NB4 (cell line): ENCODE data around the gene PCK1.

ENCODE experiments used
- DNase-seq: peaks from one replicate; pipeline ENCODE4 v3.0.0; 2010; ENCODE audit warnings: low read depth
- H3K4me3 ChIP-seq: one replicate; pipeline ENCODE4 v1.5.1; 2011; ENCODE audit warnings: mild to moderate bottlenecking, low read depth, low read length, moderate library complexity
- MYC ChIP-seq: IDR thresholded peaks from 2 replicates; pipeline ENCODE4 v1.6.1; 2011; ENCODE audit warnings: low read depth, low read length
- POLR2A ChIP-seq: IDR thresholded peaks from 2 replicates; pipeline ENCODE4 v1.6.1; 2011; ENCODE audit warnings: mild to moderate bottlenecking; ENCODE audit not compliant: insufficient read length; ENCODE audit errors: extremely low read depth
- TF ChIP-seq, protein P1 (sequence below): IDR thresholded peaks from 2 replicates; pipeline ENCODE4 v1.6.1; 2011; ENCODE audit warnings: low read depth, low read length
- TF ChIP-seq, protein P2 (sequence below): IDR thresholded peaks from one replicate; pipeline ENCODE4 v1.5.1; 2012; ENCODE audit warnings: low read depth, low read length

Gene PCK1

DNA sequence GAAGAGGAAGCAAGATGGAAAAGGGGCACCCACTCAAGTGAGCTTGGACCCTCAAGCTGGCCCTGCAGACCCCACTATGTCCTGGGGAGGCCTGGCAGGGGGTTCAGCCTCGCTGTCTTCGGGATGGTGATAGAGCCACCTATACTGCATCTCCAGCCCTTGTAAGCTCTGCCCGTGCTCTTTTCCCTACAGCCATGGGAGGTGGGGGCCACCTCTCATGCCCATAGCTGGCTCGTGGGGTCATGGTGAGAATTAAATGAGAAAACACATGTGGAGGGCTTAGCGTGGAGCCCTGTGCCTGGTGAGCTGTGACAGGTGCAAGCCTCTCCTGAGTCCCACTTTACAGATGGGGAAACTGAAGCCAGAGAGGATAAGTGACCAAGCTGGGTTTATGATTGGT lies 27.7 kb downstream of the PCK1 start:
- TF ChIP-seq, protein P1, sequence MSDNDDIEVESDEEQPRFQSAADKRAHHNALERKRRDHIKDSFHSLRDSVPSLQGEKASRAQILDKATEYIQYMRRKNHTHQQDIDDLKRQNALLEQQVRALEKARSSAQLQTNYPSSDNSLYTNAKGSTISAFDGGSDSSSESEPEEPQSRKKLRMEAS = no peak
- TF ChIP-seq, protein P2, sequence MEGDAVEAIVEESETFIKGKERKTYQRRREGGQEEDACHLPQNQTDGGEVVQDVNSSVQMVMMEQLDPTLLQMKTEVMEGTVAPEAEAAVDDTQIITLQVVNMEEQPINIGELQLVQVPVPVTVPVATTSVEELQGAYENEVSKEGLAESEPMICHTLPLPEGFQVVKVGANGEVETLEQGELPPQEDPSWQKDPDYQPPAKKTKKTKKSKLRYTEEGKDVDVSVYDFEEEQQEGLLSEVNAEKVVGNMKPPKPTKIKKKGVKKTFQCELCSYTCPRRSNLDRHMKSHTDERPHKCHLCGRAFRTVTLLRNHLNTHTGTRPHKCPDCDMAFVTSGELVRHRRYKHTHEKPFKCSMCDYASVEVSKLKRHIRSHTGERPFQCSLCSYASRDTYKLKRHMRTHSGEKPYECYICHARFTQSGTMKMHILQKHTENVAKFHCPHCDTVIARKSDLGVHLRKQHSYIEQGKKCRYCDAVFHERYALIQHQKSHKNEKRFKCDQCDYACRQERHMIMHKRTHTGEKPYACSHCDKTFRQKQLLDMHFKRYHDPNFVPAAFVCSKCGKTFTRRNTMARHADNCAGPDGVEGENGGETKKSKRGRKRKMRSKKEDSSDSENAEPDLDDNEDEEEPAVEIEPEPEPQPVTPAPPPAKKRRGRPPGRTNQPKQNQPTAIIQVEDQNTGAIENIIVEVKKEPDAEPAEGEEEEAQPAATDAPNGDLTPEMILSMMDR = no peak
- TF ChIP-seq MYC (no peak), POLR2A (no peak)
- DNase-seq = no peak
- H3K4me3 ChIP-seq = no peak overlapping the region

DNA sequence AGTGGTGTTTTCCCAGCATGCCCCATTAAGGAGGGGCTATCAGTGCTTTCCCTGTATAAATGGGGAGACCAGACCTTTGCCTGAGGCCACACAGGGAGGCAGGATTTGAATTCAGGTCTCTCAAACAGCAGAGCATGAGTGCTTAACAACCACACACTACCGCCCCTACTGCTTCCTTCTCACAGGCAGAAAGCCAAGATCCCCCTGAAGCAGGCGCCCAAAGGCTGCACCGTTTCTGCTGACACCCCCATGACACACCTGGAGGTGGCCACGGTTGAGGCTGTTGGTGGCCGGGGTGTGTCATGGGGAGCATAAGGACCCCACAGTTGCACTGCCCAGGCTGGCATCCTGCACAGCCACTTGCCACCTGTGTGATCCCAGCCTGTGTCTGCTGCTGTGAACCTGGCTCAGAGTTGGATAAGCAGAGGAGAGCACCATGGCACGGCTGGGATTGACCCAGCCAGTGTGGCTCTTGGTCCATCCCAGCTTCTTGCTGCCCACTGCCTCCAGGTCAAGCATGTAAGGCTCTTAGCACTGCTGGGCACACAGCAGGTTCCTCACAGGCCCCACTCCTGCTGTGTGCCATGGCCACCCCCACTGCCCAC lies 28.3 kb downstream of the PCK1 start:
- TF ChIP-seq POLR2A (no peak), MYC (no peak)
- TF ChIP-seq, protein P1 = no peak
- TF ChIP-seq, protein P2 = no peak
- H3K4me3 ChIP-seq = no peak overlapping the region
- DNase-seq = no peak

DNA sequence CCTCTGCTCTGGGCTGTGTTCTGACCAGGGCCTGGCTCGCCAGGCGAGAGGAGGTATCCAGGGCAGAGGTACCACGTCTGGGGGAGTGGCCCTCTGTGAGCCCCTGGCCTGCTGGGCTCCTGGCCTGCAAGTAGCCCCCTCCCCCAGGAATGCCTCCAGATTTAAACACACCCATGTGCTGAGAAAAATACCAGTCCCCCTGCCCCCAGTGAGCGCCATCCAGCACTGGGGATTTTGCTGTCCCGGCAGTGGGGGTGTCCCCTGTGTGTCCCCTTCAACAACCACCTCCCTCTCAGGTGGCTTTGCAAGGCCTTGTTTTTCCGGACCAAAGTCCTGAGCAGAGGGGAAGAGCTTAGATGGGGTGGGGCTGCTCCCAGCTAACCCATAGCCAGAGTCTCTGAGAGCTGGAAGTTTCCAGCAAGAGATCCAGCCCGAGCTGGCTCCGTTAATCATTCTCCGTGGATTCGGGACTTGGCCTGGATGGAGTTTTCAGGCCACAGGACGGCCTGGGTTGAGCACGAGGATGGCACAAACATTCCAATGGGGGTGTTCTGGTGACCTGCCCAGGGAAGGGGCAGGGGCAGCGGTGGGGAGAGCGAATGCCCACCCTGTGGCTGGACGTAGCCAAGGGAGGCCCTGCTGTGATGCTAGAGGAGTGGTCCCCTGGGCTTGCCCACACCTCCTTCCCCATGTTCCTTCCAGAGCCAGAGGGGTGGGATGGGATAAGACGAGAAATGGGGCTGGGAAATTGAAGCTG lies 29.0 kb downstream of the PCK1 start:
- DNase-seq = no peak
- TF ChIP-seq, protein P1 = no peak
- TF ChIP-seq, protein P2 = no peak
- TF ChIP-seq POLR2A = no peak
- TF ChIP-seq MYC = no peak
- H3K4me3 ChIP-seq = no peak overlapping the region

DNA sequence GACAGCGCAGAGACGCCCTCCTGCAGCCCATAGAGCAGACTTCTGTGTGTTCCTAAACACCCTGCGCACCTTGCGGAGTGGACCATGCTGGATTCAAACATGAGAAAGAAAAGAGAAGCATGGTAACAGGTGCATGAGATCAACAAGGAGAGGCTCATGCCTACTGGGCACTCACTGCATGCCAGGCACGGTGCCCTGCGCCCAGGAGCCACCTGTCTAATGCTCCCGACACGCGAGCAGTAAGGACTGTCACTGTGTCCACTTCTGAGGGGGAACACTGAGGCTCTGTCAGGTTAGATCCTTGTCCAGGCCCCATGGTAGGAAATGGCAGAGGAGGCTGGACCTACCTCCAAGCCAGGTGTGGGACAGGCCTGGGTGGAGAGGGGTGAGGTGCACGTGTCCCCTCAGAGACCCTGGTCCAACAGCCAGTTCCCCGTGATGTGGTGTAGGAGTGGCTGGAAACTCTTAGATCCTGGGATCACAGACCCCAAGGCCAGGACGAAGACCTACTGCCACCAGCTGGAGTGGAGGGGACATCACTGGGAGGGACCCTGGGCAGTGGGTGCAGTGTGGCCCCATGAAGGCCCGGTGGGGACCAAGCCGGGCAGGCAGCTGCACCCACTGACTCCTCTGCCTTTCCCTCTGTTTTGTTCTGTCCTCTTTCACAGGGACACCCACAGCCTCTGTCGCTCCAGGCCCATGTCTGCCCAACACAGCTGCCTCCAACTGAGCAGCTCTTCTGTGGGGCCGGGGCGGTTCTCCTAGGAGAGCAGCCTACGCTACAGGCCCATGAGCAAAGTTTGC lies 29.8 kb downstream of the PCK1 start:
- TF ChIP-seq MYC = no peak
- TF ChIP-seq, protein P2 = no peak
- TF ChIP-seq POLR2A = no peak
- H3K4me3 ChIP-seq = no peak overlapping the region
- DNase-seq = no peak

DNA sequence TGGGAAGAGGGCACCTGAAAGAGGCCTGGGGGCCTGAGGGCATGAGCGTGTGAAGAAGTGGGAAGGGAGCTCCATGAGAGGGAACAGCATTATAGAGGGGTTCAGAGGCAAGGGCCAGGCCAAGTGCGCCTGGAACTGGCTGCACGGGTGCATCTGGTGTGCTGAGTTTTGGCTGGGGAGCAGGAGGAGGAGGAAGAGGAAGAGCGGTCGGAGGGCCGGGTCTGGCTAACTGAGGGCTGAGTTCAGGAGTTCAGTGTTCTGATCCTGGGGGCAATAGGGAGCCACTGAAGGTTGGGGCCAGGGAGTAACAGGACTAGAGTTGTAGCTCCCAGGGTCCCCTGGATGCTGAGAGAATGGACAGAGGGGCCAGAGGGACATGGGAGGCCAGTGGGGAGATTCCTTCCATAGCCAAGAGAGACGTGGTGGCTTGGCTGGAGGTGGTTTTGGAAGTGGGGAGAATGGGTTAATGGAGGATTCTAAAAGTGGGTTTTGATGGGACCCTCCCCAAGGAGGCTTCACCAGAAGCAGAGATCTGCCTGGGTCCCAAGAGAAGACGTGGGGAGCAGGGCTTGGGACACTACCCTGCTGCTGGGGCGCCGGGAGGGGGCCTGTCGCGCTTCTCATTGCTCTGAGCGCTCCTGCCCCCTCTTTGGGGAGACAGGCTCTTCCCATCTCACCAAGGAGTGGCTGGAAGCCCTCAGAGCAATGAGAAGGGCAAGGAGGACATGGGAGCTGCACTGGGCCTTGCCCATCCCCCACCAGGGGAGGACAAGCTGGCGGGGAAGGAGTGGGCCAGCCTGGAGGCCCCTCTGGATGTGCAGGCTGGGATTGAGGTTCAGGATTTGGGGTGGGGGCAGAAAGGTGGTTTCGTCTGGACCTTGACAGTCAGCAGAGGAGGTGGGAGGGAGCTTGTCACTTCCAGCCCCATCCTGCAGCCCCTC lies 30.6 kb downstream of the PCK1 start:
- H3K4me3 ChIP-seq = no peak overlapping the region
- no peak for TF ChIP-seq POLR2A
- TF ChIP-seq, protein P2 = no peak
- TF ChIP-seq MYC = no peak
- TF ChIP-seq, protein P1 = no peak
- no peak for DNase-seq
